HG03280 (cell line): ENCODE data around the gene DGKK.
"Not testable (repeated sequence)": the region's sequence is repeated elsewhere in the genome, so short reads cannot be mapped to it uniquely, and the experiment has no call there.

ENCODE experiments used
- ATAC-seq: cut with Tn5 transposase; IDR thresholded peaks from one replicate; pipeline ENCODE4 v1.9.1; 2021; ENCODE audit warnings: mild to moderate bottlenecking, moderate library complexity; ENCODE audit not compliant: unreplicated experiment

The DGKK gene

DNA sequence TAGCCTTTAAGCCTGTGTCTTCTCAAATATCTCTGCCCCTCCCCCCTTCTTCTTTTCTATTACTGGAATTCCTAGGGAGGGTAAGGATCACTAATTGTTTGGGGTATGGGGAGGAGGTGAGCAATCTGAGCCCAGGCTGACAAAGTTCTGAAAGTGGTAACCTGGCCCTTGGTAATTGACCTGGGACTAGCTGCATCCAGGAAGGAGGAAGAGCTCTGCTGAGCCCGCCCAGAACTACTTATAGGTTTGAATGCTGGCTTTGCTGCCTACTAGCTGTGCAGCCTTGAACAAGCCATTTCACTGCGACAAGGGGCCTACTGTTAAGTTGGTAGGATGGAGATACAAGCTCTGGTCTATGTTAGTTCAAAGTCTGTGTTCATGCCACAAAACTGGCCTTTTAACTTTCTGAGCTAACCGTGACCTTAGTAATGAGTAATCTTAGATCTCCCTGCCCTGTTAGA, 37.8 kb downstream of the DGKK start:
- no peak for ATAC-seq

DNA sequence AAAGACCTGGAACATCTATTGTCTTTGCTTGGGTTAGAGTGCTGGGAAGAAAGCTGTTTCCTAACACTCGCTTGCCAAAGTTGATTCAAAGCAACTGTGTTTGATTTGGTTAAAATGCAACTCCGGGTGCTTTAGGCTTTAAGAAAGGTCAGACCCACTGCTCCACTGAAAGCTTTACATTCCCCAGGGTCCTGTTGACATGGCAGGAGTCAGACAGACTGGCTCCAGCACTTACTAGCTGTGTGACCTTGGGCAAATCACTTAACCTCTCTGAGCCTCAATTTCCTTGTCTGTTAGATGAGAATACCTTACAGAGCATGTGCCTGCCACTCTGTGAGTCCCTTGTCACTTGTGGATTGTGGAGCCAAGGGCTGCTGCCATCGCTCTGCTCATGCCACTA, 39.0 kb downstream of the DGKK start:
- no peak for ATAC-seq

DNA sequence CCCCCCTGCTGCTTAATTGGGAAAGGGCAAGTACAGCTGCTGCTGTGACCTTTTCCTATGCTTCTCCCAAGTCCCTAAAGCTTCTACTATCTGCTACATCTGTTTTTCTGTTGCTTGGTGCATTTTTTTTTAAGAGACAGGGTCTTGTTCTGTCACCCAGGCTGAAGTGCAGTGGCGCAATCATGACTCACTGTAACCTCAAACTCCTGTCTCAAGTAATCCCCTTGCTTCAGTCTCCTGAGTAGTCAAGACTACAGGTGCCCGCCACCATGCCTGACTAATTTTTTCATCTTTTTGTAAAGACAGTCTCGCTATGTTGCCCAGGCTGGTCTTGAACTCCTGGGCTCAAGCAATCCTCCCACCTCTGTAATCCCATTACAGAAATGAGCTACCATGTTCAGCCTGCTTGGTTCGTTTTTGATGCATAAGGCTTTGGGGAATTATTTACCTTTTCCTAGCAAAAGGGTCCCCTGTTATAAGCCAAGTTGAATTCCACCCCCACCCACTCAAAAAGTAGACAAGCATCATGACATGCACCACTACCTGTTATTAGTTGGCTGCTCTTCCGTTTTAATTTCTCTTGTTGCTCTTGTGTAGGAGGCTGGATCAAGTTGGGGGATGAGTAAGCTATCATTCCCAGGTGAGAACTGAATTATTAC, 39.6 kb downstream of the DGKK start:
- ATAC-seq: no peak

DNA sequence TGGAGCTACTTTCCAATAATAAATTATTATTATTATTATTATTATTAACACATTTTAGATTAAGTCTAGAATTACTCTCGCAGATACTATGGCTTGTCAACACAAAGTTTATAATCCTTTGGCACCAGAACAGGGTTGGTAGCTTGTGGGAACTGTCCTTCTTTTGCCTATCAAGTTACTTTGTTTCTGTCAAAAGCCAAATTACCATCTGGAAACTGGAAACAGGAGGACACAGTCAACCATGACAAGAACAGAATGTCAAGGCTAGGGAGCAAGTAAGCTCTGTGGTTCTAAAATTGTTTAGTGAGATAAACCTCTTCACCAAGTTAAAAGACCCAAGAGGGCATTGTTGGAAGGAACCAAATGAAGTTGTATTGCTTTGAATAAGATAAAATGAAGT, 42.5 kb downstream of the DGKK start:
- ATAC-seq: no peak

DNA sequence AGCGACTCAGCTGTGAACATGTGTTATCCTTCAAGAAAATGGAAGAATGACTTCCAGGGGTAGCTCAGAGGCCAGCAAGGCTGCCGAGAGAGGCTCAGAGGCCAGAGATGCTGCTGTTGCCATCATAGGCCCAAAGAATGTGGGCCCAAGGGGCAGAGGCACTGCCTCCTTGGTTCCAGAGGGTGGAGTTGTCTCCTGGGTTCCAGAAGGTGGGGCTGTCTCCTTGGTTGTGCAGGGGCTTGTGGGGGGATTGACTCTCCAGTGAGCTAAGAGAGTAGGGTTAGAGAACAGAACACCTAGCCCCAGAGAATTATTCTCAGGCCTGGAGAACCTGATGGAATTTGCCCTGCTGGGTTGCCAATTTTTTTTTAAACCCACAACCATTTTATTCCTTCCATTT, 62.6 kb downstream of the DGKK start:
- no peak for ATAC-seq

DNA sequence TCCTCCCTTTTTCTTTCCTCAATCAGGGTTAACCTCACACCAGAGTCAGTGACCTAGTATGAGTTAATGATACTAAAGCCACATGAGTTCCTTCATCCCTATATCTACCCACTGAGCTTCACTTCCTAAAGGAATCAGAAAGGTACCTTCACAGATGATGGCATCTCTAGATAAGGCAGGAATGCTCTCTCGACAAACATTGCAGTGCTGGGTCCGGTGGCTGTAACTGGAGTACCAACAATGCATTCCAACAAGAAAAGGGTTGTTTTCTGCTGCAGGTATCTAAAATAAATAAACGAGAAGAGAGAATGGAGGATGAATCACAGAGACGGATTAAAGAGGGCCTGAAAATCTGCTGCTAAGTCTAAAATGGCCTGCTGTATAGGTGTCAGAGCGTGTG, 66.7 kb downstream of the DGKK start:
- ATAC-seq: no peak

DNA sequence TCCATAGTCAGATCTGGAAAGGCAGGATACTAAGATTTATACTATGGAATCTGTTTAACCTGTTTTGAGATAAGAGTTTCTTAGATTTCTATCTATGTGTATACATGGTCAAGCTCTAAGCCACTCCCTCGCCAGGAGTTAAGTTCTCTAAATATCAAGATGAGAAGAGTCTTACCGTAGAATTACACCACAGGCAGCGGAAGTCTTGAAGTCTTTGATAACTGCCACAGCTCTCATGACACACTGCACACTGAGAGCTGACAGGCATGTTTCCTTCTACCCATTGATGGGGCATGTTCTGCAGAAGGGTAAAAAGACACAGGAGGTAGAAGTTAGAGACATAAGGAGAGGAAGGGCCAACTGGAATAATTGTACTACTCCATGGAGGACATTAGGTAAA, 67.7 kb downstream of the DGKK start:
- ATAC-seq: no peak

DNA sequence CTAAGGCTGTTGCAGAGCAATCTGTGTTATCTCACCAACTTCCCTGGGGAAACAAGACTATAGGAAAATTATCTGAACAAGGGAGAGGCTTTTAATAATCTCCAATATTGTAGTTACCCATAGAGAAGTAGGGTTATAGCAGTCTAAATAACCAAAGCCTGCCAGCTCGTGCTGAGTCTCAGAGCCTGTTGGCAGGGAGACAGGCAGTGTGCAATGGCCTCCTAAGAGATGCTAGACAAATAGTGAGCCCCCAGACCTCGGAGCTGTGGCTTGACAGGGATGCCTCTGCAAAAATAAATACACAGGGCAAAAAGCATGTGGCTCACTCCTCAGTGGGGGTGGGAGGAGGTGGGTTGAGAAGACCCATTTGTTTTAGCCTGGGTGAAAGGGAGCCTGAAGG, 76.7 kb downstream of the DGKK start:
- no peak for ATAC-seq

DNA sequence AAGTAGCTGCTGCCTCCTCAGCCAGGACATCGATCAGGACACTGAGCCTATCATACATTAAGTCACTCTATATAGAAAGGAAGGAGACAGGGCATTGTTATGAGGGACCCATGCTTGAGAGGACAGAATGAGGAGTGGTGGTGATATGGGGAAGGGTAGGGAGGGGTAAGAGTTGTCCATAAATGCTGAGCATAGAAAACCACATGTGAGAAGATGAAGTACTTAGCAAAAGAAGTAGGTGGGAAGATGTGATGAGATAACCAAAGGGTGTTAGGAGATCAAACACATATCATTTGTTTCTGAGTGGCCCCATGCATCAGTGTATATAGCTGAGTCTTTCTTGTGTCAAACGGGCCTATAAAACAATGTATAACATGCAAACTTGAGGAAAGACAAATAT, 84.1 kb downstream of the DGKK start:
- no peak for ATAC-seq

DNA sequence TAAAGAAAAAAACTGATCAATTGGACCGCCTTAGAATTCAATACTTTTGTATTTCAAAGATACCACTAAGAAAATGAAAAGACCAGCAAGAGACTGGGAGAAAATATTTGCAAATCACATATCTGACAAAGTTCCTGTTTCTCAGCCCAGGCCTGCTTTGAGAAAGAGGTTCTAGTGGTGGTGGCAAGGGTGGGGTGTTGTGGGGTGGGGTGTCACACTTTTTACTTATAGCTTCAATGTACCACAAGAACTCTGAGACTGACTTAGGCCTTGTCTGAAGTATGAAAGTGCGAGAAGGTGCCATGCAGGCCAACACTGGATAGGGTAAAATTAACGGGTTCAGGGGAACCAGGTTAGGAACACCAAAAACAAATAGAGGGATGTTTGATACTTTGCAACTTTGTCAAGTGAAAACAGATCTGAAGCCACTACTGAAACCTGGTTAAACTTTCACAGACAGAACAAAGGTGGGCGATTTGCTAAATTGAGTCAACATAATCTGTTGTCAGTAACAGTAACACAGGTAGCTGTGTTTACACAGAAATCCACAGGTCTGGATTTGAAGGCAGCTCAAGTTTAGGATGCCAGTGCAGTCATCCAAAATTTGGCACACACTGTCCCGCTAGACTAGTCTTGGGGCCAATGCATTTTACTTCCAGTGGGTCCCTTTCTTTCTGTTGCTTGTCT, 88.8 kb downstream of the DGKK start:
- no peak for ATAC-seq

DNA sequence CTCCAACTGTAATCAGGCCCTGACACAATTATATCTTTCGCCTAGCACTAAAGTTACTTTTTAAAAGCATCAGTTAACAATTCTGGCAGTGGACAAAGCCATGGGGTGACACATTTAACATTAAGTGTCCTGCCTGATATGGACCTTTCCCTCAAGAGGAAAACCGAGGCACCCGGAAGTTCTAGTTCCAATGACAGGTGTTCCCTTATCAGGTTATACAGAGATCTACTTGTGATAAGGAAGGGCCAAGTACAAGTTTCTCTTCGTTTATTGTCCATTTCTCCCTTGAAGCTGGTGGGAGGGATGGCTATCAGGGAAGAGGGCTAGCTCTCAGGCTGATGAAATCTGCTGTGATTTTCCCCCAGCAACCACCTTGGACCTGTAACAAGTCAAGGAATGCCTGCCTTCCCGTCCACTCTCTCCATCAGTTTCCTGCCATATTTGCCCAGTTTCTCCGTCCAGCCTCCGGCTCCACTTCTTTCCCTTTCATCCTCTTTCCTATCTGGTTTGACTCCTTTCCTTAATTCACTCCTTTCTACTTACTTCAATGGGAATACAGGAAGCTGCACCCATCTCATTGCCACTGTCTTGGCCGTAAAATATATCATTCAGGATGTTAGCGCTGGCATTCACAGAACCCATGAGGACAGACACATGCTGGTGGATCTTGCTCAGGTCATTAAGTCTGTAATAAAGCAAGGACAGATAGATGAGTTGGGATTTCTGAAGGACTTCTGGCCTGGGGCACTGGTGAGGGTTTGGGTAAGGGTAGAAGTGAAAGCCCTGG, 95.0 kb downstream of the DGKK start:
- no peak for ATAC-seq

DNA sequence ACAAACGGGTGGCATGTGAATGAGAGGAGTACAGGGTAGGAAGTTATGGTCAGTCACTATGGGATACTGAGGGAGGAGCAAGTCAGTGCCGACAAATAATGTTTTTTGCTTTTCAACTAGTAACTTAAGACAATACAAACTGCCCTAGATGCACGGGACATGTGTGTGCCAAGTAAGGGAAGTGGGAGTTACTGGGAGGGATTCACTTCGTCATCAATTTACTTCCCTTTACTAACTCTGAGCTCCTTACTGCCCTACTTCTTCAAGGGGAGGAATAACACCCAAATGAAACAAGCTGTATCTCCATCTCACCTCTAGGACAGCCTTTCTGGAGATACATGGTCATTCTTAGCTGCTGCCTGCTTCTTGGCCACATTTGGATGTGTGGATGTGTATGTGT, 97.7 kb downstream of the DGKK start:
- ATAC-seq: no peak

DNA sequence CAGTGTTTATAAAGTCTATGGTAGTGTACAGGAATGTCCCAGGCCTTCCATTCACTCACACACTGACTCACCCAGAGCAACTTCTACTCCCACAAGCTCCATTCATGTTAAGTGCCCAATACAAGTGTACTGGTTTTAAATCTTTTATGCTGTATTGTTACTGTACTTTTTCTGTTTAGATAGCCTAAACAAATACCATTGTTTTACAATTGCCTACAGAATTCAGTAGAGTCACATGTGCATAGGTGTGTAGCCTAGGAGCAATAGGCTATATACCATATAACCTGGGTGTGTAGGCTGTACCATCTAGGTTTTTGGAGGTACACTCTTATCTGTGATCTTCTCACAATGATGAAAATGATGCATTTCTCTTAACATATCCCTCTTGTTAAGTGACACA, 126.7 kb downstream of the DGKK start:
- ATAC-seq: no peak

DNA sequence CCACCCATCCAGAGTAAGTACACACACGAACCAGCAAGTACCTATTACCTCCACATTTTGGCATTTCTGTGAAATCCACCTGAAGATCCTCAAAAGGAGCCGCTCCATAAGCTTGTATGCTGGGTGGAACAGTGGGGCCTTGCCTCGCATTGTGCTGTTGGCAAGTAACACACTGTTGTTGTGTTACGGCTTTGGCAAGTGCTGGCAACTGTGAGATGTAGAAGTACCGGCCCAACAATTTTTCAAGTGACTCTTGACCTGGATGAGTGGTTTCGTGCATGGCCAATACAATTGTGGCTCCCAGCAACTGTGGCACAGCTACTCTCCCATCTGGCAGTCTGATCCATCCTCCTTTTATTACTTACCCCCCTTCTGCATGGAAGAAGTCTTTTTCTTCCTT, 137.3 kb downstream of the DGKK start:
- ATAC-seq: no peak

DNA sequence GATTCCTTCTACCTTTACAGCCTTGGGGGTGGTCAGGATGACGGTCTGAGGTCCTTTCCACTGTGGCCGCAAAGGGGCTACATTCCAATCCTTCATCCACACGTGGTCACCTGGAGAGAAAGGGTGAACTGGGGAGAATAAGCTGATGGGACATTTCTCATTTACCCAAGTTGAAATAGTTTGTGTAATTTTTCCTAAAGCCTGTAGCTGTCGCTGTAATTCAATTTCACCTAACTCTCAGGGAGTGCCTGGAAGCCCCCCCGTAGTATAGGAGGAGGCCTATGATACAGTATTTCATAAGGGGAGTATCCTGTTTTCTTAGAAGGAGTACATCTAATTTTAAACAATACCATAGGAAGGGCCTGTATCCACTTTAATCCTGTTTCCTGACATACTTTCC, 138.0 kb downstream of the DGKK start:
- not testable (repeated sequence) for ATAC-seq

DNA sequence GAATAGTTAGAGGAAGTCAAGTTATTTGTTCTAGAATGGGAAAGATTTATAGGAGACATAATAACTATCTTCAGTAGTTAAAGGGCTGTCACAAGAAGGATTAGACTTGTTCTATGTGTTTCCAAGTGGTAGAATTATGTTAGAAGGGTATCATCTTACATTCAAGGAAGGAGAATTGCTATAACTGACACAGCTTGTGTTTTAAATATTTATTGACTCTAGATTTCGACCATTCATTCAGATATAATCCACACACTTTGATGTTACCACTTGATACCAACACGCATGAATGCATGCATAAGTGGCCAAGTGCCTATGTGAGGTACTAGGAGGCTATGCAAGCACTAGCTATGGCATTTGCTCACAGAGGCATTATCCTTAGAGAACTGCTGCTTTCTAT, 143.4 kb downstream of the DGKK start:
- no peak for ATAC-seq
